Measurements from ENCODE around the gene FAM72B. TPM values are rescaled to one million over a fixed set of nuclear protein-coding genes. Genes with fewer than 3 reads are reported as not detected.
A peak's percentile ranks its signal among the peaks of the same experiment; 100 is the strongest.
"Not testable (repeated sequence)": the region's sequence is repeated elsewhere in the genome, so short reads cannot be mapped to it uniquely, and the experiment has no call there.

FAM72B gene
- total and polyA plus RNA-seq, 12 donors: 0.13 to 1.1 (median 0.34) TPM; not detected in 5

GRCh38 chr1:121148489-121149190 lies 35.5 kb downstream of the FAM72B start:
- DNase-seq; H3K27me3 ChIP-seq; H3K27ac ChIP-seq; H3K4me1 ChIP-seq; H3K36me3 ChIP-seq; H3K4me3 ChIP-seq; H3K9me3 ChIP-seq; intact Hi-C loops (cut with DNase I): not testable (repeated sequence)
- WGBS, 2 donors: 0% methylated on average over 1 to 2 of the region's 9 CpGs
- ATAC-seq: peak; percentile 28 to 84 (median 72)
- peak in 1 of 9 donors; percentile 41 for TF ChIP-seq CTCF (IDR thresholded peaks at IDR 0.05)

- H3K4me3 ChIP-seq; intact Hi-C loops (cut with DNase I); H3K9me3 ChIP-seq; H3K27ac ChIP-seq; DNase-seq; ATAC-seq; H3K36me3 ChIP-seq; H3K4me1 ChIP-seq; H3K27me3 ChIP-seq: not testable (repeated sequence)
- no CpG with 5 or more reads among the region's 6 CpGs for WGBS, 2 donors
Observed at GRCh38 chr1:121140393-121140792, 43.7 kb downstream of the FAM72B start.

- intact Hi-C loops (cut with DNase I); H3K36me3 ChIP-seq; H3K4me1 ChIP-seq; H3K27ac ChIP-seq; ATAC-seq; H3K27me3 ChIP-seq; H3K4me3 ChIP-seq; DNase-seq; H3K9me3 ChIP-seq: not testable (repeated sequence)
- no CpG with 5 or more reads among the region's 1 CpG for WGBS, 2 donors
Observed at GRCh38 chr1:121131494-121131893, 52.6 kb downstream of the FAM72B start.

GRCh38 chr1:121118480-121118824 lies 65.7 kb downstream of the FAM72B start:
- ATAC-seq: peak; percentile 16 to 62 (median 36)

More at GRCh38 chr1:121118480-121118824, 65.7 kb downstream of the FAM72B start:
- H3K27ac ChIP-seq: peak overlapping the region in 8 of 10 donors; percentile 10 to 65 (median 58)
- DNase-seq; H3K4me1 ChIP-seq; intact Hi-C loops (cut with DNase I); H3K27me3 ChIP-seq; H3K36me3 ChIP-seq; H3K9me3 ChIP-seq: not testable (repeated sequence)
- H3K4me3 ChIP-seq: peak overlapping the region in 9 of 10 donors; percentile 33 to 61 (median 53)
- 0 to 1% methylated on average over 12 to 17 of the region's 20 CpGs for WGBS, 2 donors

Other genes starting within 250 kb of the FAM72B start
- 10 to 100 TPM in 5 of 10 donors, 1 to 10 TPM in 5; 7.6 to 13.4 (median 9.9) TPM for gene SRGAP2C, start 635 bp upstream of the FAM72B start, total RNA-seq
- 1 to 10 TPM; 3.3 to 3.4 TPM for gene SRGAP2C, start 635 bp upstream of the FAM72B start, polyA plus RNA-seq

Data from heart right ventricle (tissue), 16 donors.